HepG2 (cell line): Measurements from ENCODE around the gene CGB3. TPM values are rescaled to one million over a fixed set of nuclear protein-coding genes. Genes with fewer than 3 reads are reported as not detected.

ENCODE experiments used
- AGO1 ChIP-seq: fragments of 200-400 bp; formaldehyde crosslinking; IDR thresholded peaks from 2 replicates; pipeline ENCODE4 v1.6.1; 2017; ENCODE audit warnings: mild to moderate bottlenecking, low read depth, low read length, moderate library complexity; ENCODE audit not compliant: poor library complexity, severe bottlenecking
- ETV5 ChIP-seq: IDR thresholded peaks from 2 replicates; pipeline ENCODE4 v1.6.1; 2018; ENCODE audit warnings: missing biosample characterization, missing genetic modification reagents, inconsistent platforms, borderline replicate concordance
- KLF6 ChIP-seq: IDR thresholded peaks from 2 replicates; pipeline ENCODE4 v1.8.0; 2016; ENCODE audit warnings: missing biosample characterization, missing genetic modification reagents
- MXD4 ChIP-seq: IDR thresholded peaks from 2 replicates; pipeline ENCODE4 v1.6.1; 2016; ENCODE audit warnings: mild to moderate bottlenecking, missing biosample characterization, missing genetic modification reagents
- ZBTB7B ChIP-seq: sonication (generic); formaldehyde crosslinking; IDR thresholded peaks from 2 replicates; pipeline ENCODE4 v1.4.0; 2020; ENCODE audit warnings: missing genetic modification reagents
- ZFP82 ChIP-seq: sonication (generic); formaldehyde crosslinking; IDR thresholded peaks from 2 replicates; pipeline ENCODE4 v1.5.1; 2020; ENCODE audit warnings: mild to moderate bottlenecking, missing genetic modification reagents, borderline replicate concordance
- ZNF879 ChIP-seq: sonication (generic); formaldehyde crosslinking; IDR thresholded peaks from 2 replicates; pipeline ENCODE4 v1.8.1; 2023; ENCODE audit warnings: missing genetic modification reagents
- ZNF883 ChIP-seq: sonication (generic); formaldehyde crosslinking; IDR thresholded peaks from 2 replicates; pipeline ENCODE4 v1.5.1; 2020; ENCODE audit warnings: mild to moderate bottlenecking, missing genetic modification reagents; ENCODE audit errors: not compliant biosample characterization
- ZSCAN21 ChIP-seq: sonication (generic); formaldehyde crosslinking; IDR thresholded peaks from 2 replicates; pipeline ENCODE4 v1.8.0; 2022; ENCODE audit warnings: mild to moderate bottlenecking, missing genetic modification reagents, moderate library complexity, borderline replicate concordance
- polyA plus RNA-seq, 8 experiments: library from polyadenylated mRNA; depleted of rRNA in 3 of 8; stranded (reverse) in 7 of 8; unstranded in 1 of 8; fragments of >200 nt; fragmentation: Illumina TruSeq in 4 of 8; extraction: Trizol in 4 of 8; gene quantifications; 2 replicates each; pipeline versions ENCODE4 v1.2.1 to v1.2.3, GENCODE V29; 2011 to 2016; ENCODE audit warnings: low read depth in 4 of 8, missing spikeins in 1 of 8, mixed read lengths in 1 of 8; ENCODE audit not compliant: insufficient read depth in 1 of 8
- total RNA-seq, 5 experiments: library from RNA; depleted of rRNA; stranded (reverse); fragments of >200 nt; fragmentation: Illumina TruSeq; extraction: Trizol; gene quantifications; 2 replicates each; pipeline ENCODE4 v1.2.3, GENCODE V29; 2016; ENCODE audit warnings: low read depth in 1 of 5
- TF ChIP-seq, protein P1 (sequence below): IDR thresholded peaks from 2 replicates; pipeline ENCODE4 v1.6.1; 2016; ENCODE audit warnings: missing genetic modification reagents, missing compliant biosample characterization
- TF ChIP-seq, protein P2 (sequence below): sonication (generic); formaldehyde crosslinking; IDR thresholded peaks from 2 replicates; pipeline ENCODE4 v1.4.0; 2020; ENCODE audit warnings: mild to moderate bottlenecking, missing genetic modification reagents, borderline replicate concordance
- TF ChIP-seq, protein P3 (sequence below): sonication (generic); formaldehyde crosslinking; IDR thresholded peaks from 2 replicates; pipeline ENCODE4 v1.4.0; 2020; ENCODE audit warnings: mild to moderate bottlenecking, missing genetic modification reagents
- TF ChIP-seq, protein P4 (sequence below): sonication (generic); formaldehyde crosslinking; IDR thresholded peaks from 2 replicates; pipeline ENCODE4 v1.4.0; 2020; ENCODE audit warnings: mild to moderate bottlenecking, missing genetic modification reagents

Gene CGB3
- total and polyA plus RNA-seq, 2 of the 13 experiments (the other 11 are each of a cell fraction or from before 2014, with no cell fraction given), result not detected

DNA sequence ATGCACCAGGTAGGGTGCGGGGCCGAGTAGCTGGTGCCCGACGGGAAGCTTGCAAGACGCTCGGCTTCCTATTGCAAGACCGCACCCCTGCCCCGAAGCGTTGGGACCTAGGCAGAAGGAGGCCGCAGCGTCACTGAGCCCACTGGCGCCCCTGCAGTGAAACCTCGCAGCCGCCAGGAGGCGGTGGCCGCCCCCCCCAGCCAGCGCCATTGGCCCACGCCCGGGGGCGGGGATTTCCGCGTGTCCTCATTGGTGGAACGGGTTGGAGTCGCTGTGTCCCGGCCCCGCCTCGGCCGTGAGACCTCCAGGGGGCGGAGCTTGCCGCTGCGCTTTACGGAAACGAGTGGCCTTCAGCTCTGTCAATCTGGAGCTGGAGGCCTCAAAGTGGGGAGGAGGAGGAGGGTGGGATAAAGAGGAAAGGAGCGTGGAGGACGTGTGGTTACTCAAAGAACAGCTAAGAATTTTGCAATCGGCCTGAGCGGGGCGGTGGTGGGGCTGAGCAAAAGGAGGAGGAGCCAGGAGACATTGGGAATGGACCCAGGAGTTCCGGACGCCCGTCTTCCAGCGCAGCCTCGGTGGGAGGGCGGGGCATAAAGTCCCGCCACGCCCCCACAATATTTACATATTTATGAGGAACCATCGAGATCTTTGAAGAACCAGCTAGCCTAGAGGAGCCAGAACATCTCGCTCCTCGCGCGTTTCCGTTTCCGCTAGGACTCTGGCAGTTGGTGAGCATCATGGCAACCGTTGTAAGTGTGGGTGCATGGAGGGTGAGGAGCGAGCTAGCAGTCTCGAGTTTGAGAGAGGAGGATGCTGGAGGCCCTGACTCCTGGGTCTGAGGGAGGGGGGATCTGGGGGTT, 30.7 kb downstream of the CGB3 start, which contains the start of the genes GYS1 and RUVBL2 (continued):
- TF ChIP-seq, protein P1, sequence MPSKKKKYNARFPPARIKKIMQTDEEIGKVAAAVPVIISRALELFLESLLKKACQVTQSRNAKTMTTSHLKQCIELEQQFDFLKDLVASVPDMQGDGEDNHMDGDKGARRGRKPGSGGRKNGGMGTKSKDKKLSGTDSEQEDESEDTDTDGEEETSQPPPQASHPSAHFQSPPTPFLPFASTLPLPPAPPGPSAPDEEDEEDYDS (CRISPR knock-in tag), result peak; percentile 91
- TF ChIP-seq, protein P2, sequence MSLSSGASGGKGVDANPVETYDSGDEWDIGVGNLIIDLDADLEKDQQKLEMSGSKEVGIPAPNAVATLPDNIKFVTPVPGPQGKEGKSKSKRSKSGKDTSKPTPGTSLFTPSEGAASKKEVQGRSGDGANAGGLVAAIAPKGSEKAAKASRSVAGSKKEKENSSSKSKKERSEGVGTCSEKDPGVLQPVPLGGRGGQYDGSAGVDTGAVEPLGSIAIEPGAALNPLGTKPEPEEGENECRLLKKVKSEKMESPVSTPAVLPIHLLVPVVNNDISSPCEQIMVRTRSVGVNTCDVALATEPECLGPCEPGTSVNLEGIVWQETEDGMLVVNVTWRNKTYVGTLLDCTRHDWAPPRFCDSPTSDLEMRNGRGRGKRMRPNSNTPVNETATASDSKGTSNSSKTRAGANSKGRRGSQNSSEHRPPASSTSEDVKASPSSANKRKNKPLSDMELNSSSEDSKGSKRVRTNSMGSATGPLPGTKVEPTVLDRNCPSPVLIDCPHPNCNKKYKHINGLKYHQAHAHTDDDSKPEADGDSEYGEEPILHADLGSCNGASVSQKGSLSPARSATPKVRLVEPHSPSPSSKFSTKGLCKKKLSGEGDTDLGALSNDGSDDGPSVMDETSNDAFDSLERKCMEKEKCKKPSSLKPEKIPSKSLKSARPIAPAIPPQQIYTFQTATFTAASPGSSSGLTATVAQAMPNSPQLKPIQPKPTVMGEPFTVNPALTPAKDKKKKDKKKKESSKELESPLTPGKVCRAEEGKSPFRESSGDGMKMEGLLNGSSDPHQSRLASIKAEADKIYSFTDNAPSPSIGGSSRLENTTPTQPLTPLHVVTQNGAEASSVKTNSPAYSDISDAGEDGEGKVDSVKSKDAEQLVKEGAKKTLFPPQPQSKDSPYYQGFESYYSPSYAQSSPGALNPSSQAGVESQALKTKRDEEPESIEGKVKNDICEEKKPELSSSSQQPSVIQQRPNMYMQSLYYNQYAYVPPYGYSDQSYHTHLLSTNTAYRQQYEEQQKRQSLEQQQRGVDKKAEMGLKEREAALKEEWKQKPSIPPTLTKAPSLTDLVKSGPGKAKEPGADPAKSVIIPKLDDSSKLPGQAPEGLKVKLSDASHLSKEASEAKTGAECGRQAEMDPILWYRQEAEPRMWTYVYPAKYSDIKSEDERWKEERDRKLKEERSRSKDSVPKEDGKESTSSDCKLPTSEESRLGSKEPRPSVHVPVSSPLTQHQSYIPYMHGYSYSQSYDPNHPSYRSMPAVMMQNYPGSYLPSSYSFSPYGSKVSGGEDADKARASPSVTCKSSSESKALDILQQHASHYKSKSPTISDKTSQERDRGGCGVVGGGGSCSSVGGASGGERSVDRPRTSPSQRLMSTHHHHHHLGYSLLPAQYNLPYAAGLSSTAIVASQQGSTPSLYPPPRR (CRISPR knock-in tag), result no peak
- peak; percentile 58; the same call in 1 of the 2 replicates for TF ChIP-seq ETV5
- no peak for TF ChIP-seq ZSCAN21 (CRISPR knock-in tag)
- TF ChIP-seq ZNF879 (CRISPR knock-in tag), result no peak
- peak; percentile 76 for TF ChIP-seq AGO1
- TF ChIP-seq, protein P3, sequence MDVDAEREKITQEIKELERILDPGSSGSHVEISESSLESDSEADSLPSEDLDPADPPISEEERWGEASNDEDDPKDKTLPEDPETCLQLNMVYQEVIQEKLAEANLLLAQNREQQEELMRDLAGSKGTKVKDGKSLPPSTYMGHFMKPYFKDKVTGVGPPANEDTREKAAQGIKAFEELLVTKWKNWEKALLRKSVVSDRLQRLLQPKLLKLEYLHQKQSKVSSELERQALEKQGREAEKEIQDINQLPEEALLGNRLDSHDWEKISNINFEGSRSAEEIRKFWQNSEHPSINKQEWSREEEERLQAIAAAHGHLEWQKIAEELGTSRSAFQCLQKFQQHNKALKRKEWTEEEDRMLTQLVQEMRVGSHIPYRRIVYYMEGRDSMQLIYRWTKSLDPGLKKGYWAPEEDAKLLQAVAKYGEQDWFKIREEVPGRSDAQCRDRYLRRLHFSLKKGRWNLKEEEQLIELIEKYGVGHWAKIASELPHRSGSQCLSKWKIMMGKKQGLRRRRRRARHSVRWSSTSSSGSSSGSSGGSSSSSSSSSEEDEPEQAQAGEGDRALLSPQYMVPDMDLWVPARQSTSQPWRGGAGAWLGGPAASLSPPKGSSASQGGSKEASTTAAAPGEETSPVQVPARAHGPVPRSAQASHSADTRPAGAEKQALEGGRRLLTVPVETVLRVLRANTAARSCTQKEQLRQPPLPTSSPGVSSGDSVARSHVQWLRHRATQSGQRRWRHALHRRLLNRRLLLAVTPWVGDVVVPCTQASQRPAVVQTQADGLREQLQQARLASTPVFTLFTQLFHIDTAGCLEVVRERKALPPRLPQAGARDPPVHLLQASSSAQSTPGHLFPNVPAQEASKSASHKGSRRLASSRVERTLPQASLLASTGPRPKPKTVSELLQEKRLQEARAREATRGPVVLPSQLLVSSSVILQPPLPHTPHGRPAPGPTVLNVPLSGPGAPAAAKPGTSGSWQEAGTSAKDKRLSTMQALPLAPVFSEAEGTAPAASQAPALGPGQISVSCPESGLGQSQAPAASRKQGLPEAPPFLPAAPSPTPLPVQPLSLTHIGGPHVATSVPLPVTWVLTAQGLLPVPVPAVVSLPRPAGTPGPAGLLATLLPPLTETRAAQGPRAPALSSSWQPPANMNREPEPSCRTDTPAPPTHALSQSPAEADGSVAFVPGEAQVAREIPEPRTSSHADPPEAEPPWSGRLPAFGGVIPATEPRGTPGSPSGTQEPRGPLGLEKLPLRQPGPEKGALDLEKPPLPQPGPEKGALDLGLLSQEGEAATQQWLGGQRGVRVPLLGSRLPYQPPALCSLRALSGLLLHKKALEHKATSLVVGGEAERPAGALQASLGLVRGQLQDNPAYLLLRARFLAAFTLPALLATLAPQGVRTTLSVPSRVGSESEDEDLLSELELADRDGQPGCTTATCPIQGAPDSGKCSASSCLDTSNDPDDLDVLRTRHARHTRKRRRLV (CRISPR knock-in tag), result peak; percentile 87; the same call in 1 of the 2 replicates
- peak; percentile 21 for TF ChIP-seq ZNF883
- TF ChIP-seq MXD4 (CRISPR knock-in tag), result no peak; the same call in 1 of the 2 replicates
- 0 out of 2 replicates have a peak, but pooled peaks have one; percentile 61 for TF ChIP-seq ZFP82 (CRISPR knock-in tag)
- TF ChIP-seq KLF6 (CRISPR knock-in tag), result no peak
- no peak for TF ChIP-seq ZBTB7B (CRISPR knock-in tag)
- TF ChIP-seq, protein P4, sequence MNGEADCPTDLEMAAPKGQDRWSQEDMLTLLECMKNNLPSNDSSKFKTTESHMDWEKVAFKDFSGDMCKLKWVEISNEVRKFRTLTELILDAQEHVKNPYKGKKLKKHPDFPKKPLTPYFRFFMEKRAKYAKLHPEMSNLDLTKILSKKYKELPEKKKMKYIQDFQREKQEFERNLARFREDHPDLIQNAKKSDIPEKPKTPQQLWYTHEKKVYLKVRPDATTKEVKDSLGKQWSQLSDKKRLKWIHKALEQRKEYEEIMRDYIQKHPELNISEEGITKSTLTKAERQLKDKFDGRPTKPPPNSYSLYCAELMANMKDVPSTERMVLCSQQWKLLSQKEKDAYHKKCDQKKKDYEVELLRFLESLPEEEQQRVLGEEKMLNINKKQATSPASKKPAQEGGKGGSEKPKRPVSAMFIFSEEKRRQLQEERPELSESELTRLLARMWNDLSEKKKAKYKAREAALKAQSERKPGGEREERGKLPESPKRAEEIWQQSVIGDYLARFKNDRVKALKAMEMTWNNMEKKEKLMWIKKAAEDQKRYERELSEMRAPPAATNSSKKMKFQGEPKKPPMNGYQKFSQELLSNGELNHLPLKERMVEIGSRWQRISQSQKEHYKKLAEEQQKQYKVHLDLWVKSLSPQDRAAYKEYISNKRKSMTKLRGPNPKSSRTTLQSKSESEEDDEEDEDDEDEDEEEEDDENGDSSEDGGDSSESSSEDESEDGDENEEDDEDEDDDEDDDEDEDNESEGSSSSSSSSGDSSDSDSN (CRISPR knock-in tag), result peak; percentile 65
